ENCODE results near the gene OAS2.

OAS2 gene, protein sequence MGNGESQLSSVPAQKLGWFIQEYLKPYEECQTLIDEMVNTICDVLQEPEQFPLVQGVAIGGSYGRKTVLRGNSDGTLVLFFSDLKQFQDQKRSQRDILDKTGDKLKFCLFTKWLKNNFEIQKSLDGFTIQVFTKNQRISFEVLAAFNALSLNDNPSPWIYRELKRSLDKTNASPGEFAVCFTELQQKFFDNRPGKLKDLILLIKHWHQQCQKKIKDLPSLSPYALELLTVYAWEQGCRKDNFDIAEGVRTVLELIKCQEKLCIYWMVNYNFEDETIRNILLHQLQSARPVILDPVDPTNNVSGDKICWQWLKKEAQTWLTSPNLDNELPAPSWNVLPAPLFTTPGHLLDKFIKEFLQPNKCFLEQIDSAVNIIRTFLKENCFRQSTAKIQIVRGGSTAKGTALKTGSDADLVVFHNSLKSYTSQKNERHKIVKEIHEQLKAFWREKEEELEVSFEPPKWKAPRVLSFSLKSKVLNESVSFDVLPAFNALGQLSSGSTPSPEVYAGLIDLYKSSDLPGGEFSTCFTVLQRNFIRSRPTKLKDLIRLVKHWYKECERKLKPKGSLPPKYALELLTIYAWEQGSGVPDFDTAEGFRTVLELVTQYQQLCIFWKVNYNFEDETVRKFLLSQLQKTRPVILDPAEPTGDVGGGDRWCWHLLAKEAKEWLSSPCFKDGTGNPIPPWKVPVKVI

DNA sequence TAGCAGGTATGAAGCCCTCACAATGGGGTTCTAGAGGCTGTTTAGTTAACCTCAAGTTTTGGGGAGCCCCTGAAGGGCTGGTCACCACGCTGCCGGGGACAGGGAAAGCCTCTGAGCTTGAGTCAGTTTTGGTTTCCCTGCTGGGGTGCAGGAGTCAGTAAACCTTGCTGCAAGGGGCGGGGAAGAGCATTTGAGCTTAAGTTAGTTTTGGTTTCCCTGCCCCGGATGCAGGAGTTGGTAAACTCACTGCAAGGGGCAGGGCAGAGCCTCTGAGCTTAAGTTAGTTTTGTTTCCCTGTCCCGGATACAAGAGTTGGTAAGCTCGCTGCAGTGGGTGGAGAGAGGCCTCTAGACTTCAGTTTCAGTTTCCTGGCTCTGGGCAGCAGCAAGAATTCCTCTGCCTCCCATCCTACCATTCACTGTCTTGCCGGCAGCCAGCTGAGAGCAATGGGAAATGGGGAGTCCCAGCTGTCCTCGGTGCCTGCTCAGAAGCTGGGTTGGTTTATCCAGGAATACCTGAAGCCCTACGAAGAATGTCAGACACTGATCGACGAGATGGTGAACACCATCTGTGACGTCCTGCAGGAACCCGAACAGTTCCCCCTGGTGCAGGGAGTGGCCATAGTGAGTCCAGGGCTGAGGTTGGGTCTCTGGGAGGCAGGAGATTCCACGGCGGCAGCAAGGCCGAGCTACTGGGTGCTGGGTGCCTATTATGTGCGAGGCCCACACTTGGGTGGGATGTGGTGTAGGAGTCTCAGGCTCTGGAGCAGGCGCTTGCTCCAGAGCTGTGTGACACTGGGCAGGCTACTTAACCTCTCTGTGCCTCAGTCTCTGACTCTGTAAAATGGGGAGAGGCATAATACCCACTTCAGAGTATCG is at the start of gene OAS2:
Gene OAS2 (plus strand): TSS at position 357 of the 878 bp plus-strand sequence. CDS start 90 bp downstream, at position 447.
- peak; percentile 61 to 73 (median 63) for DNase-seq (ENCODE audit: low read depth in 2 of 3, low spot score in 1 of 3)

DNA sequence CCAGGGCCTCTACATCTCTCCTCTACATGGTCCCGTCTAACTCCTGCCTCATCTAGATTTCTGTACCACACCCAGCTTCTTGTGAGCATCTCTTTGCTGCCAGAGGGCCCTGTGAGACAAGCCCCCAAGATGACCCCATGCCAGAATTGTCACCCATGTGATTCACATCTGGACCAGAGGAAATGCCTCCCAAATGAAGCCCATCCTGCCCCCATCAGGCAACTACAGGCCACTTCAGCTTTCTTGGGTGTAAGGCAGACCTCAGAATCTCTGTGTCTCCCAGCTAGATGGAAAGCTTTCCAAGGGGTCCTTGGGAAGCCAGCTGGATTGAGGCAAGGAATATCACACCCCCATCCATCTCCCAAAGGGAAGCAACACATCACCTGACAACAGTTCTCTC is 49.3 kb upstream of the OAS2 start:
- DNase-seq (ENCODE audit: low read depth in 2 of 3, low spot score in 1 of 3), result no peak

DNA sequence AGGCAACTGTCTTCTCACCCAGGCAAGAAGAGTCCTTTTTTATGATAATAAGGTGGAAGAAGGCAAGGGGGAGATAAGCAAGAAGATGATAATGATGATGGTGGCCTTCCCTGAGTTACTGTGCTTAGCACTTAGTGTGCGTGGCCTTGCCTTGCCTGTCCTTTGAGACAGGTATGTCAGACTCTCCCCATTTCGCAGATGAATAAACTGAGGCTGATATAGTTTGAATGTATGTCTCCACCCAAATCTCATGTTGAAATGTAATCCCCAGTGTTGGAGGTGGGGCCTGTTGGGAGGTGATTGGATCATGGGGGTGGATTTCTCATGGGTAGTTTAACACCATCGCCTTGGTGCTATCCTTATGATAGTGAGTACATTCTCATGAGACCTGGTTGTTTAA is 48.6 kb upstream of the OAS2 start:
- DNase-seq (ENCODE audit: low read depth in 2 of 3, low spot score in 1 of 3), result no peak

DNA sequence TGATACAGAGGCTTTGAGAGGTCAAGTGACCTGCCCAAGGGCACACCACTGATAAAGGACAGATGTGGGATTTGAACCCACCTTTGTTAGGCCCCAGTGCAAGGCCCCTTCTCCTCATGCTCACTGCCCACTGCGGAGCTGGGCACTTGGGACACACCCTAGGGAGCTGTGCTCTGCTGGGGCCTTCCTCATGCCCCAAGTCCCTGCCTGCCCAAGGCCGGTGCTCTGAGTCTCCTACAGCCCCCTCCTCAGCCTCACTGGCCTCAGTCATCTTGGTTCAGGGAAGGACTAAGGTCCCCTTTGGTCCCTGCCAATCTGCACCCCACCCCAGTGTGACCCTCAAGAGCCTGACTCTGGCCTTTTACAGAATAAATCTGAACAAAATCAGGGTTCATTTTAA is 48.0 kb upstream of the OAS2 start:
- DNase-seq (ENCODE audit: low read depth in 2 of 3, low spot score in 1 of 3), result no peak

DNA sequence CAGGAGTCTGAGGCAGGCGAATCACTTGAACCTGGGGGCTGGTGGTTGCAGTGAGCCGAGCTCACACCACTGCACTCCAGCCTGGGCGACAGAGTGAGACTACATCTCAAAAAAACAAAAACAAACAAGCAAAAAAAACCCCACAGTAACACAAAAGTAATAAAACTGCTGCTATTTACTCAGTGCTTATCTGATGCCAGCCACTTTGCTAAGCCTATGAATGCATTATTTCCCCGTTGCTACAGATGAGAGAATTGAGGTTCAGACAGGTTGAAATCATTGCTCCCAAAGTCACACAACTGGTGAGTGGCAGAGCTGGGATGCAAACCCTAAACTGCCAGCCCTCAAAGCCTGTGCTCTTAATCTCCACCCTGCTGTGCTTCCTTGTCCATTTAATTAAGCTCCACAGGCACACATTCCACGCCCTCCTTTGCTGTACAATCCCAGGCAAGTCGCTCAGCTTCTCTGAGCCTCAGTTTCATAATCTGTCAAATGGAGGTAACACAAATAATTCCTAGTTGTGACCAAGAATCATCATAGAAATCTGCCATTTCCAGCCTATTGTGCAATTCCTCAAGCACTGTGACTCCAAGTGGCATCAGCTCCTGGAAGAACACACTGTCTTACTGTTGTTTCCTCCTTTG is 45.7 kb upstream of the OAS2 start:
- no peak for DNase-seq (ENCODE audit: low read depth in 2 of 3, low spot score in 1 of 3)

DNA sequence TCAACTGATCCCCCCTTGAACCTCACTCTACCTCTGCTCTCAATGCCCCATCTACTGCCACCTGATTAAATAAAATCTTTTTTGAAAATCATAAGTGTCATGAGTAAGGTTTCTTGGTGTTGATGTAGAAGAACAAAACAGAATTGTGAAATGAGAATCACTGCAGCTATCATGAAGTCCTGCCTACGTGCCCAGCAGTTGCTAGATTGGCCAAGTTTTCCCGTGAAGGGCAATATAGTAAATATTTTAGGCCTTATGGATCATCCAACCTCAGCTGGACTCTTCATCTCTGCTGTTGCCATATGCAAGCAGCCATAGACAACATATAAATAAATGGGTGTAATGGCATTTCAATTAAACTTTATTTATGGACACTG is 45.2 kb upstream of the OAS2 start:
- no peak for DNase-seq (ENCODE audit: low read depth in 2 of 3, low spot score in 1 of 3)

DNA sequence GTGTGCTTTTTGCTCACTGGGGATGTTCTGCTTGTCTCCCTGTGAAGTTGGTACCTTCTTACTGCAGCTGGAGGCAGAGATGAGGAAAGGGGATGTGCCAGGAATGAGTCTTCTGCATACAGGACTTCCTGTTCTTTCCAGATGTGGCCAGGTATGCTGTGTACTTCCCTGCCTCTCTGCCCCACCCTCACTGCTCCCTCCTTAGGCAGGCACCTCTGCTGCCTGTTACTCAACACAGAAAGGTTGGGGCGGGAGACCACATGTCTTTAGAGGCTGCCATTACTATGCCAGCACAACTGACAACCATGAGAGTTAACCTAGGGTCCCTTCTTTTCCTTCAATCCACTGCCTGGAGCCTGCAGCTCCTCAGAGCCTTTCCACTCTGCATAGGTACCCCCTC is 42.1 kb upstream of the OAS2 start:
- no peak for DNase-seq (ENCODE audit: low read depth in 2 of 3, low spot score in 1 of 3)

DNA sequence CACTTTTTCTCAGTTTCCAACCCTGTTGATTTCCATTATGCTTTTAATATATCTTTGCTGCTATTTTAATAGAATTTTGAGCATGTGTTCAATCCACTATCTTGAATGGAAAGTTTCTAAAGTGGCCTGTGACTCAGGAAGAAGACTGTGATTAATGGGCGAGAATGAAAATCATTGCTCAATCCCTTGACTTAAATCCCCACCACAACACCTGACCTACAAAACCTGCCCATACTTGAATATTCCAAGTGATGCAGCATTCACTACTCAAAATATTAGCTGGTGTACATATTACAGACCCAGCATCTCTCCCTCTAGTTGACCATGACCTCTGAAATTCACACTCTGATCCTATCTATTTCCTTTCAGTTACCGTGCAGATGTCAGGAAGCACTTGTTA is 41.4 kb upstream of the OAS2 start:
- DNase-seq (ENCODE audit: low read depth in 2 of 3, low spot score in 1 of 3), result no peak

DNA sequence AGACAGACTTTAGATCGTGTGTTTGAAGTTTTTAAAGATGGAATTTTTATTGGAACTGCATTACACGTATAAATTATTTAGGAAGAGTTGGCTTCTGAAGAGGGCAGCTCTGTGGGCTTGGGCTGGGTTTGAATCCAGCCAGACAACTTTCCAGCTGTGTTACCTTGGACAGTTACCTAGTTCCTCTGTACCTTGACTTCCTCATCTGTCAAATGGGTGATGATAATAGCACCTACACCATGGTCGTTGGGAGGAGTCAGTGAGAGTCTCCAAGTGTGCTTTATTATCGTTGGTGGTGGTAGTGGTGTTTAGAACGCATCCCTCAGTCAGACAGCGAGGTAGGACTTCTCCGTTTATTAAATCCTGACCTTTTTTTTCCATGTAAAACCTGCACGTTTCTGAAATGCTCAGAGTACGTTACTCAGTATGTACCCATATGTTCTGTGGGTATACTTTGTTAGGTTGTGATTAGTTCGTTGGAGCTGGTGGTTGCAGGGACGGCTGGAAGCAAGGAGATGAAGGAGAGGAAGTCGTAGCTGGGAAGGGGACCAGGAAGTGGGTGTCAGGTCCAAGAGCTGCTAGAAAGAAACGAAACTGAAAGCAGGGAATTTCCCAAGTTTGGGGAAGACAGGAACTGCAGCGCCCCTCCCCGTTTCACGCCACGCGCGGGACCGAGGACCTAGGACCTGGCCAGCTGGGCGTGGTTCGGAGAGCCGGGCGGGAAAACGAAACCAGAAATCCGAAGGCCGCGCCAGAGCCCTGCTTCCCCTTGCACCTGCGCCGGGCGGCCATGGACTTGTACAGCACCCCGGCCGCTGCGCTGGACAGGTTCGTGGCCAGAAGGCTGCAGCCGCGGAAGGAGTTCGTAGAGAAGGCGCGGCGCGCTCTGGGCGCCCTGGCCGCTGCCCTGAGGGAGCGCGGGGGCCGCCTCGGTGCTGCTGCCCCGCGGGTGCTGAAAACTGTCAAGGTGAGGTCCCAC is 40.3 kb upstream of the OAS2 start, which contains the start of gene OAS3:
Gene OAS3 (plus strand): TSS at position 734 of the 979 bp plus-strand sequence. CDS start 57 bp downstream, at position 791.
- DNase-seq (ENCODE audit: low read depth in 2 of 3, low spot score in 1 of 3), result peak; percentile 30 to 51 (median 31)

DNA sequence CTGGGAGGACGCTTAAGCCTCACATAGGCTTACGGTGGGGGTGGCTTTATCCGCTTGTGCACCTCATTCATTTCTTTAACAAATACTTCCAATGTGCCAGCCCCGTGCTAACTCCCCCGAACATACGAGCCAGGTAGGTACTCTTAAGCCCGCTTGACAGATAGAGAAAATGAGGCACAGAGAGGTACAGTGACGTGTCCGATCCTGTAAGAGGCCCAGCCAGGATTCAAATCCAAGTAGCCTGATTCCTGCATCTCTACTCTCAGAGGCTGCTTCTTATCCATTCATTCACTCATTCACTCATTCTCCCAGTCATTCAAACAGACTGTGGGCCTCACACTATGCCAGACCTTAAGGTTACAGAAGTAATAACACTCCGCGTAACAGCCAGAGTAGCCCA is 39.6 kb upstream of the OAS2 start:
- DNase-seq (ENCODE audit: low read depth in 2 of 3, low spot score in 1 of 3), result no peak

DNA sequence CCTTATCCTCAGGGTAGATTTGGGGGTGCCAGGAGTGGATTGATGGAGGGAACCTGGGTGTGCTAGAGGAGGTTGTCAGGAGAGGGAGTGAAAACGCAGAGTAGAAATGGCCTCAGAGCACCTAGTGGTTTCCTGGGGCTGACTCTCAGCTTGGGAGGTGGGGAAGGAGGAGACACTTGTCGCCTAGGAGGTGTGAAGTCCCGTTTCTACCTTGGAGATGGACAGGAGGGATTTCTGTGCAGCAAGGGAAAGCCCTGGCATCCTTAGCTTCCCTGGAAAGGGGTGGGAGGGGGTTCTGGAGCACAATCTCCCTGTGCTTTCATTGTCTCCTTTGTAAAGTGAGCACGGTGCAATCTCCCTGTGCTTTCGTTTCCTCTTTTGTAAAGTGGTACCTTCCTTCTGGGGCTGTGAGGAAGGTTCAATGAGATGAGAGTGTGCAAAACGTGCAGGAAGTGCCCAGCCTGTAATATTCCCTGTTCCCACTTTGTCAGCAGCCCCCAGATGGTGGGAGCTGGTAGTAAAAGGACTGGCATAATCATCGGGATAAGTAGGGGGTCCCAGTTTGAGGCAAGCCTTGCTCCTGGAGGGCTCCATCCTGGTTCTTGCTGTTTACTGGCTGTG is 38.4 kb upstream of the OAS2 start:
- DNase-seq (ENCODE audit: low read depth in 2 of 3, low spot score in 1 of 3), result no peak

DNA sequence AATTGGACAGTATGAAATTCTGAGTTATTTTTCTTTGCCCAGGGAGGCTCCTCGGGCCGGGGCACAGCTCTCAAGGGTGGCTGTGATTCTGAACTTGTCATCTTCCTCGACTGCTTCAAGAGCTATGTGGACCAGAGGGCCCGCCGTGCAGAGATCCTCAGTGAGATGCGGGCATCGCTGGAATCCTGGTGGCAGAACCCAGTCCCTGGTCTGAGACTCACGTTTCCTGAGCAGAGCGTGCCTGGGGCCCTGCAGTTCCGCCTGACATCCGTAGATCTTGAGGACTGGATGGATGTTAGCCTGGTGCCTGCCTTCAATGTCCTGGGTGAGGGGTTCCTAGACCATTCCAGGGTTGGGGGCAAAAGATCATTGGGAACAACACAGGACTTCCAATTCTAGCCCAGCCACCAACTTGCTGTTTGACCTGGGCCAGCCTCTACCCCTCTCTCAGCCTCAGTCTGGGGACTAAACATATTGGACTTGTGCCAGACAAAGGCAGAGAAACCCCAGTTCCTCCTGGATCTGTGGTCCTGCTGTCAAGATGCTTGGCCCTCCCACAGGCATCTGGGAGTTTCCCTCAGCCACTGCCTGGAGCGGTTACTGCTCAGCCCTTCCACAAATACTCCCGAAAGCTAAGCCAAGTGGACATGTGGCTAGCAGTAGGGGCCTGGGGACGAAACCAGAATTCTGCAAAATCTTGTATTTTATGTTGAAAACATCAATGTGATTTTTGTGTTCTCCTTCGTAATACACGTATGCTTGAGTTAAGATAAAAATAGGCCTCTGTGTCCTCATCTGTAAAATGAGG is 36.6 kb upstream of the OAS2 start:
- DNase-seq (ENCODE audit: low read depth in 2 of 3, low spot score in 1 of 3), result no peak

DNA sequence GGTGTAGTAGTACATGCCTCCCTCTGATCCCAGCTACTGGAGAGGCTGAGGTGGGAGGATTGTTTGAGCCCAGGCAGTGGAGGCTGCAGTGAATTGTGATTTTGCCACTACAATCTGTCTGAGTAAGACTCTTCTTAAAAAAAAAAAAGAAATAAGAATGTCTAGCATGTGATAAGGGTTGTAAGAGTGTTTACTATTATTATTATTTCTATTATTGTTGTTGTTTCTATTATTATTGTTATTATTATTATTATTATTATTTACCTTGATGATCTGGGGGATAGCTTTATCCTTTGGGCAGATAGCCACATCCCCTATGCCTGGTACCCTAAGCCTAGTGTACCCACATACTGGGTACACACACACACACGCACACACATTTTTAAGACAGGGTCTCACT is 35.7 kb upstream of the OAS2 start:
- DNase-seq (ENCODE audit: low read depth in 2 of 3, low spot score in 1 of 3), result no peak

DNA sequence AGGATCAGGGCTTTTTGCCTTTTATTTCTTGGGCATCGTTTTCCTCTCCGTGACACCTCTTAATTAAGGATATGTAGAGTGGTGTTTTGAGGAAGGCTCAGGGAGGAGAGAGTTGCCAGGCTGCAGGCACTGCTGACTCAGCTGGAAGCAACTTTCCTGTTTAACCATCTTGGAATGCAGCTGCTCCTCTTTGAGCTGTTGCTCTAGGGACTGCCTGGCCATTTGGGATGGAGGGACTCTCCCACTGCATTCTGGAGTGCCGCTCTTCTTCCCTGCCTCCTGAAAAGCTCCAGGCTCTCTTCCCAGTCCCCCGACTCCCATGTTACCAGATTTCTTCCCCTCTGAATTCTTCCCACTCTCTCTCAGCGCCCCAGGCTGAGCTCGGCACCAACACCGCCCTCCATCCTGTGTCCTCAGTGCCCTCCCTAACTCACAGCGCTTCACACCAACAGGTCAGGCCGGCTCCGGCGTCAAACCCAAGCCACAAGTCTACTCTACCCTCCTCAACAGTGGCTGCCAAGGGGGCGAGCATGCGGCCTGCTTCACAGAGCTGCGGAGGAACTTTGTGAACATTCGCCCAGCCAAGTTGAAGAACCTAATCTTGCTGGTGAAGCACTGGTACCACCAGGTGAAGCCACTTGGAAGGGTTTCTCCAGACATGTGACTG is 34.2 kb upstream of the OAS2 start:
- DNase-seq (ENCODE audit: low read depth in 2 of 3, low spot score in 1 of 3), result no peak

DNA sequence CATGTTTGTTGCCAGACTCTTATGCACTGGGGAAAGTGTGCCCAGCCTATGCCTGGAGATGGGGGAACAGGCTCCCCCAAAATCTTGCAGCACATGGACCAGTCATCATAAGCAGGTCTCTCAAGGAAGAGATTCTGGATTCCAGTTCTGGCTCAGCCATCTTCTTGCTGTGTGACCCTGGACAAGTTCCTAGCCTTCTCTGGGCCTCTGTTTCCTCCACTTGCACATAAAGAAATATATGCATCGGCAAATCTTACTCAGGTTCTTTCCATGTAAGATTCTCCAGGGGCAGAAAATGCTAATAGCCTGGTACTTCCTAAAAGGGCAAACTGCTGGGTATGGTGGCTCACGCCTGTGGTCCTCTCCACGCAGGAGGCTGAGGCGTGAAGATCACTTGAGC is 32.8 kb upstream of the OAS2 start:
- no peak for DNase-seq (ENCODE audit: low read depth in 2 of 3, low spot score in 1 of 3)

DNA sequence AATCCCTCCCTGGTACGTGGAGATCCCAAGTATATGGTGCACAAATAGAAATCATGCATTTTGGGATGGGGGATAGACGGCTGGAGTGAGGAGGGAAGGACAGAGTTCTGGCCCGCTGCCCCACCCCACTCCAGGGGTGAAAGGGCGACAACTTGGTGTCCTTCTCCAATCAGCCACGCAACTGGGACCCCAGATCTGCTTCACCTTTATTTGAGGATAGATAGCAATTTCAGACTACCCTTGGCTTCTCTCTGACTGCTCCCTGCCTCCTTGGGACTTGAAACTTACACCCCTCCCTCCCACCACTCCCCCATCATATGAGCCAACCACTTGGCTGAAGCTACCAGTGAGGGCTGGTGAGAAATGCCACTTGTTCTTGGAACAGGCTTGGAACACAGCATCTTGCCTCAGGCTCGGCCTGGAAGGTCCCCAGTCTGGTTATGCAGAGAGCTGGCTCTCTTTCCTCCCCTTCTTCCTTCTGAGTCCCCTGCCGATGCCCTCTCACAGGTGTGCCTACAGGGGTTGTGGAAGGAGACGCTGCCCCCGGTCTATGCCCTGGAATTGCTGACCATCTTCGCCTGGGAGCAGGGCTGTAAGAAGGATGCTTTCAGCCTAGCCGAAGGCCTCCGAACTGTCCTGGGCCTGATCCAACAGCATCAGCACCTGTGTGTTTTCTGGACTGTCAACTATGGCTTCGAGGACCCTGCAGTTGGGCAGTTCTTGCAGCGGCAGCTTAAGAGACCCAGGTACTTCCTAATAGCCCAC is 31.9 kb upstream of the OAS2 start:
- DNase-seq (ENCODE audit: low read depth in 2 of 3, low spot score in 1 of 3), result no peak

DNA sequence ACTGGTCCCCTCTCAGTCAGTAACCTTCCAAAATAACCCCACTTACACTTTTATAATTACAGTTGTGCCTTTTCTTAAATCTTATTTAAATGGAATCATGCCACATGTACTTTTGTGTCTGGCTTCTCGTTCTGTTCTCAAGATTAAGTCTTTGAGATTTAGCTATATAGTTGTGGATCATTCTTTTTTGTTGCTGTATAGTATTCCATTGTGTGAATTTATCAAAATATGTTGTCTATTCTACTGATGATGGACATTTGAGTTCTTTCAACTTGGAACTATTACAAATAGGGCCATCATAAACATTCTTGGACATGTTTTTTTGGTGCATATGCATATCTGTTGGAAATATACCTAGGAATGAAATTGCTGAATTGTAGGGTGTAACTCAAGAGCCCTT is 31.0 kb upstream of the OAS2 start:
- DNase-seq (ENCODE audit: low read depth in 2 of 3, low spot score in 1 of 3), result no peak
